ENCODE measurements around the gene ARHGEF7. TPM values are rescaled to one million over a fixed set of nuclear protein-coding genes. Genes with fewer than 3 reads are reported as not detected.

ARHGEF7 gene
- total RNA-seq, 4 donors from 2014 or later = 64.2 to 127 (median 88.2) TPM

- WGBS, 2 donors = 83 to 87% methylated on average over 9 of the region's 9 CpGs
- intact Hi-C loops (cut with DNase I) = no loop called here
- no peak for DNase-seq
These were observed 14.5 kb downstream of the ARHGEF7 start for GRCh38 chr13:111129465-111130115.

GRCh38 chr13:111130116-111130508, 15.0 kb downstream of the ARHGEF7 start:
- H3K4me1 ChIP-seq = no peaks in the 10 kb centered on the region
- H3K27me3 ChIP-seq = no peaks in the 10 kb centered on the region
- TF ChIP-seq POLR2A (IDR thresholded peaks at IDR 0.05) (no peak), CTCF (IDR thresholded peaks at IDR 0.05) (no peak)
- H3K9me3 ChIP-seq = no peaks in the 10 kb centered on the region
- no peaks in the 10 kb centered on the region for H3K36me3 ChIP-seq
- 89 to 90% methylated on average over 5 of the region's 5 CpGs for WGBS, 2 donors
- no peak for DNase-seq
- no peak overlapping the region for H3K27ac ChIP-seq
- intact Hi-C loops (cut with DNase I) = no loop called here
- H3K4me3 ChIP-seq (replicated peaks in 1 of 3) = no peak overlapping the region

More at GRCh38 chr13:111129465-111130115, 14.5 kb downstream of the ARHGEF7 start:
- H3K4me1 ChIP-seq = no peaks in the 10 kb centered on the region
- TF ChIP-seq POLR2A (IDR thresholded peaks at IDR 0.05) (no peak), CTCF (IDR thresholded peaks at IDR 0.05) (no peak)
- H3K27me3 ChIP-seq = no peaks in the 10 kb centered on the region
- H3K27ac ChIP-seq = no peak overlapping the region
- no peak overlapping the region for H3K4me3 ChIP-seq (replicated peaks in 1 of 3)
- H3K36me3 ChIP-seq = no peaks in the 10 kb centered on the region
- H3K9me3 ChIP-seq = no peaks in the 10 kb centered on the region

GRCh38 chr13:111131048-111131447, 15.9 kb downstream of the ARHGEF7 start:
- no peaks in the 10 kb centered on the region for H3K9me3 ChIP-seq
- 89% methylated on average over 10 of the region's 10 CpGs for WGBS, 2 donors
- no peak overlapping the region for H3K27ac ChIP-seq
- H3K4me3 ChIP-seq (replicated peaks in 1 of 3) = no peak overlapping the region
- H3K36me3 ChIP-seq = no peaks in the 10 kb centered on the region
- H3K4me1 ChIP-seq = no peaks in the 10 kb centered on the region
- TF ChIP-seq CTCF (IDR thresholded peaks at IDR 0.05) (no peak), POLR2A (IDR thresholded peaks at IDR 0.05) (no peak)
- DNase-seq = no peak
- intact Hi-C loops (cut with DNase I) = no loop called here
- H3K27me3 ChIP-seq = no peaks in the 10 kb centered on the region

- intact Hi-C loops (cut with DNase I) = no loop called here
- 66 to 72% methylated on average over 4 of the region's 4 CpGs for WGBS, 2 donors
These were observed 16.5 kb downstream of the ARHGEF7 start for GRCh38 chr13:111131611-111132010.

More at GRCh38 chr13:111131611-111132010, 16.5 kb downstream of the ARHGEF7 start:
- H3K4me3 ChIP-seq (replicated peaks in 1 of 3) = no peak overlapping the region
- TF ChIP-seq CTCF (IDR thresholded peaks at IDR 0.05) (no peak), POLR2A (IDR thresholded peaks at IDR 0.05) (no peak)
- H3K27ac ChIP-seq = no peak overlapping the region
- no peaks in the 10 kb centered on the region for H3K9me3 ChIP-seq
- H3K4me1 ChIP-seq = no peaks in the 10 kb centered on the region
- H3K36me3 ChIP-seq = no peaks in the 10 kb centered on the region
- DNase-seq = no peak
- no peaks in the 10 kb centered on the region for H3K27me3 ChIP-seq

Data from thyroid gland (tissue), 4 donors.